Measurements from ENCODE around the gene SLCO1B3.
A peak's percentile ranks its signal among the peaks of the same experiment; 100 is the strongest.
"Not testable (repeated sequence)": the region's sequence is repeated elsewhere in the genome, so short reads cannot be mapped to it uniquely, and the experiment has no call there.

SLCO1B3 gene

GRCh38 chr12:20810487-20810886 lies at the start of gene SLCO1B3:
TSS of gene SLCO1B3 (plus strand) at chr12:20810705. CDS start at chr12:20815739, 5,034 bp downstream.
- TF ChIP-seq, protein P1, sequence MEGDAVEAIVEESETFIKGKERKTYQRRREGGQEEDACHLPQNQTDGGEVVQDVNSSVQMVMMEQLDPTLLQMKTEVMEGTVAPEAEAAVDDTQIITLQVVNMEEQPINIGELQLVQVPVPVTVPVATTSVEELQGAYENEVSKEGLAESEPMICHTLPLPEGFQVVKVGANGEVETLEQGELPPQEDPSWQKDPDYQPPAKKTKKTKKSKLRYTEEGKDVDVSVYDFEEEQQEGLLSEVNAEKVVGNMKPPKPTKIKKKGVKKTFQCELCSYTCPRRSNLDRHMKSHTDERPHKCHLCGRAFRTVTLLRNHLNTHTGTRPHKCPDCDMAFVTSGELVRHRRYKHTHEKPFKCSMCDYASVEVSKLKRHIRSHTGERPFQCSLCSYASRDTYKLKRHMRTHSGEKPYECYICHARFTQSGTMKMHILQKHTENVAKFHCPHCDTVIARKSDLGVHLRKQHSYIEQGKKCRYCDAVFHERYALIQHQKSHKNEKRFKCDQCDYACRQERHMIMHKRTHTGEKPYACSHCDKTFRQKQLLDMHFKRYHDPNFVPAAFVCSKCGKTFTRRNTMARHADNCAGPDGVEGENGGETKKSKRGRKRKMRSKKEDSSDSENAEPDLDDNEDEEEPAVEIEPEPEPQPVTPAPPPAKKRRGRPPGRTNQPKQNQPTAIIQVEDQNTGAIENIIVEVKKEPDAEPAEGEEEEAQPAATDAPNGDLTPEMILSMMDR (IDR thresholded peaks at IDR 0.05; ENCODE audit: low read depth, low read length, missing control alignments), result no peak
- H3K27ac ChIP-seq, result no peak within 1 kb of the TSS
- no peak for DNase-seq
- no peaks in the 10 kb centered on the region for H3K27me3 ChIP-seq (replicated peaks)
- H3K36me3 ChIP-seq (replicated peaks), result no peaks in the 10 kb centered on the region
- in situ Hi-C loops (cut with HindIII; ENCODE audit: low pct_ligation_motif_present, low sequenced_read_pairs), result no loop called here
- no peak within 1 kb of the TSS for H3K4me3 ChIP-seq (ENCODE audit: low read depth, low read length)

- no peak for DNase-seq
- TF ChIP-seq, protein P1 (IDR thresholded peaks at IDR 0.05; ENCODE audit: low read depth, low read length, missing control alignments), result no peak
- no peak overlapping the region for H3K4me3 ChIP-seq (ENCODE audit: low read depth, low read length)
- in situ Hi-C loops (cut with HindIII; ENCODE audit: low pct_ligation_motif_present, low sequenced_read_pairs), result no loop called here
- no peaks in the 10 kb centered on the region for H3K27me3 ChIP-seq (replicated peaks)
- H3K27ac ChIP-seq, result no peak overlapping the region
- no peaks in the 10 kb centered on the region for H3K36me3 ChIP-seq (replicated peaks)
Measured at GRCh38 chr12:20777420-20777819, 33.1 kb upstream of the SLCO1B3 start.

- TF ChIP-seq, protein P1 (IDR thresholded peaks at IDR 0.05; ENCODE audit: low read depth, low read length, missing control alignments), result no peak
- Histone ChIP-seq H3K4me3 (ENCODE audit: low read depth, low read length) (no peak overlapping the region), H3K27me3 (replicated peaks) (no peaks in the 10 kb centered on the region), H3K36me3 (replicated peaks) (no peaks in the 10 kb centered on the region), H3K27ac (no peak overlapping the region)
- no peak for DNase-seq
- in situ Hi-C loops (cut with HindIII; ENCODE audit: low pct_ligation_motif_present, low sequenced_read_pairs), result no loop called here
Measured at GRCh38 chr12:20778969-20779368, 31.5 kb upstream of the SLCO1B3 start.

DNA sequence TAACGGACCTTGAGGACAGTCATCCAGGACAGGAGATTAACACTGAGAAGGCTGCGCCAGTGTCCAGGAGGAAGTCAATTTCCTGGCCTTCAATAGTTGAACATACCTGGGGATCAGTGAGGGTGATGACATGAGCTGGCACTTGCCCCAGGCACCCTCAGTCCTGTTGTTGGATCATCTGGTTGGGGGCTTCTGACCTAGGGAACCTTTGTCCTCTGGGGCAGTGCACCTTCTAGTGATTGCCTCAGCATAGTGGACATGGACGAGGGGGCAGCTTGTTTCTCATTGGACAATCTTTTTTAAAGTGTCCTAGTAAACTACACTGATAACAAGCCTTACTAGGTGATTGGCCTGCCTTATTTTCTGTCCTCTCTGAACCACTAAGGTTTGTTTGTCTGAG lies 30.5 kb upstream of the SLCO1B3 start:
- H3K27ac ChIP-seq; H3K36me3 ChIP-seq (replicated peaks); in situ Hi-C loops (cut with HindIII; ENCODE audit: low pct_ligation_motif_present, low sequenced_read_pairs); H3K27me3 ChIP-seq (replicated peaks); DNase-seq; H3K4me3 ChIP-seq (ENCODE audit: low read depth, low read length): not testable (repeated sequence)

- H3K36me3 ChIP-seq (replicated peaks); in situ Hi-C loops (cut with HindIII; ENCODE audit: low pct_ligation_motif_present, low sequenced_read_pairs); H3K4me3 ChIP-seq (ENCODE audit: low read depth, low read length); DNase-seq; H3K27me3 ChIP-seq (replicated peaks); H3K27ac ChIP-seq: not testable (repeated sequence)
Measured at GRCh38 chr12:20783796-20784357, 26.6 kb upstream of the SLCO1B3 start.

DNA sequence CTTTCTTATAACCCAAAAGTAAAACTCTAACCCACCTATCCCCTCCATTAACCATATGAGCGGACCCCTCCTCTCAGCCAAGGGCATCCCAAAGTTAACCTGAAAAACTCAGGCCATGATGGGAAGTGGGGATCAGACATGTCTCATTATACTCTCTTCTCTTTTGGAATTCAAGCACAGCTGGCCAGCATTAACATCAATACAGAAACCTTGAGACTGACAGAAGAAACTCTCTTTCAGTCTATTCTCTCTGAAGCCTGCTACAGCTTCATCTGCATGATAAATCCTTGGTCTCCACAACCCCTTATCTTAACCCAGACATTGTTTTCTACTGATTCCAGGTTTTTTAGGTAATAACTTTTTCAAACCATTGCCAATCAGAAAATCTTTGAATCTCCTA lies 17.5 kb upstream of the SLCO1B3 start:
- H3K27me3 ChIP-seq (replicated peaks), result no peaks in the 10 kb centered on the region
- no peak overlapping the region for H3K4me3 ChIP-seq (ENCODE audit: low read depth, low read length)
- TF ChIP-seq, protein P1 (IDR thresholded peaks at IDR 0.05; ENCODE audit: low read depth, low read length, missing control alignments), result no peak
- in situ Hi-C loops (cut with HindIII; ENCODE audit: low pct_ligation_motif_present, low sequenced_read_pairs), result no loop called here
- no peaks in the 10 kb centered on the region for H3K36me3 ChIP-seq (replicated peaks)
- DNase-seq, result no peak
- no peak overlapping the region for H3K27ac ChIP-seq

DNA sequence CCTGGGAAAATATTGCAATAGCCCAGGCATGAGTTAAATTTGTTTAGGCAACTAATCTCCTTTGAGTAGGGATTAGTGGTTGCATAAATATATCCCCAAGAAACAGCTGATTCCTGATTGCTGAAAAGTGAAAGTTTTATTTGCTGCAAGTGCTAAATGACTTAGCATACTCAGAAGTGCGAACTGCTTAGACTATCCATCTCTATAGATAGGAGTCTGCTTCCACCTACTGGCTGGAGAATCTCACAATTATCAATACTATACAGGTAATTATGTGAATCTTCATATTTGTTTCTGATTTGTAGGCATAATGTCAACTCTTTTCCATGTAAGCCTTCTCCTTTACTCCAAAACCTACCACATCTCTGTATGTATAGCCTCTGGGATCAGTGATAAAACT lies 12.0 kb upstream of the SLCO1B3 start:
- Histone ChIP-seq H3K4me3 (ENCODE audit: low read depth, low read length) (no peak overlapping the region), H3K27me3 (replicated peaks) (no peaks in the 10 kb centered on the region), H3K27ac (no peak overlapping the region), H3K36me3 (replicated peaks) (no peaks in the 10 kb centered on the region)
- TF ChIP-seq, protein P1 (IDR thresholded peaks at IDR 0.05; ENCODE audit: low read depth, low read length, missing control alignments), result no peak
- DNase-seq, result peak; percentile 31
- in situ Hi-C loops (cut with HindIII; ENCODE audit: low pct_ligation_motif_present, low sequenced_read_pairs), result no loop called here
